SK-N-SH treated with all-trans-retinoic acid at 6 μM for 48 hours (cell line): ENCODE measurements around the gene SCAPER.

Experiments
- ARNTL ChIP-seq: fragments of 450-650 bp; formaldehyde crosslinking; IDR thresholded peaks from 2 replicates; pipeline ENCODE4 v1.5.0; 2020; ENCODE audit warnings: low read depth, mild to moderate bottlenecking, moderate library complexity, borderline replicate concordance
- CREB5 ChIP-seq: fragments of 250-450 bp; sonication (Bioruptor Pico); IDR thresholded peaks from 2 replicates; pipeline ENCODE4 v1.5.1; 2020; ENCODE audit warnings: low read depth, mild to moderate bottlenecking, moderate library complexity
- CSDC2 ChIP-seq: fragments of 250-450 bp; sonication (Bioruptor Pico); IDR thresholded peaks from 2 replicates; pipeline ENCODE4 v1.5.0; 2020; ENCODE audit warnings: mild to moderate bottlenecking, moderate library complexity
- OSR1 ChIP-seq: fragments of 250-450 bp; sonication (Bioruptor Pico); IDR thresholded peaks from 2 replicates; pipeline ENCODE4 v1.8.0; 2022; ENCODE audit warnings: moderate library complexity, mild to moderate bottlenecking, inconsistent platforms
- PATZ1 ChIP-seq: fragments of 250-450 bp; sonication (Bioruptor Pico); IDR thresholded peaks from 2 replicates; pipeline ENCODE4 v1.8.0; 2020; ENCODE audit warnings: mild to moderate bottlenecking, moderate library complexity, borderline replicate concordance
- TOX ChIP-seq: fragments of 250-450 bp; sonication (Bioruptor Pico); IDR thresholded peaks from 2 replicates; pipeline ENCODE4 v1.8.0; 2021; ENCODE audit warnings: mild to moderate bottlenecking, moderate library complexity, borderline replicate concordance
- TSHZ2 ChIP-seq: fragments of 250-450 bp; sonication (Bioruptor Pico); IDR thresholded peaks from 2 replicates; pipeline ENCODE4 v1.5.0; 2020; ENCODE audit warnings: mild to moderate bottlenecking, moderate library complexity
- ZFP3 ChIP-seq: fragments of 250-450 bp; sonication (Bioruptor Pico); IDR thresholded peaks from 2 replicates; pipeline ENCODE4 v1.5.0; 2020; ENCODE audit warnings: mild to moderate bottlenecking, moderate library complexity
- ZFP30 ChIP-seq: fragments of 450-650 bp; formaldehyde crosslinking; IDR thresholded peaks from 2 replicates; pipeline ENCODE4 v1.5.0; 2022; ENCODE audit warnings: mild to moderate bottlenecking, moderate library complexity
- ZNF565 ChIP-seq: fragments of 450-650 bp; formaldehyde crosslinking; conservative IDR thresholded peaks from 2 replicates; pipeline ENCODE4 v1.5.0; 2020; ENCODE audit warnings: low read depth, mild to moderate bottlenecking, moderate library complexity
- ZNF70 ChIP-seq: fragments of 450-650 bp; formaldehyde crosslinking; IDR thresholded peaks from 2 replicates; pipeline ENCODE4 v1.5.0; 2020; ENCODE audit warnings: mild to moderate bottlenecking, moderate library complexity
- ZNF8 ChIP-seq: fragments of 450-650 bp; formaldehyde crosslinking; IDR thresholded peaks from 2 replicates; pipeline ENCODE4 v1.5.0; 2020; ENCODE audit warnings: mild to moderate bottlenecking, moderate library complexity

GRCh38 chr15:76894174-76894573 is 11.0 kb downstream of the SCAPER start:
- TF ChIP-seq CREB5 (CRISPR knock-in tag) (no peak), PATZ1 (CRISPR knock-in tag) (no peak), TSHZ2 (no peak), OSR1 (CRISPR knock-in tag) (no peak), ZFP3 (CRISPR knock-in tag) (no peak), ARNTL (no peak), TOX (no peak), ZNF8 (no peak), CSDC2 (no peak), ZNF565 (CRISPR knock-in tag) (no peak), ZFP30 (CRISPR knock-in tag) (no peak), ZNF70 (CRISPR knock-in tag) (no peak)
